GM19238 (cell line): ENCODE results near the gene GIPC2.
"Not testable (repeated sequence)": the region's sequence is repeated elsewhere in the genome, so short reads cannot be mapped to it uniquely, and the experiment has no call there.

Source experiments
- DNase-seq: peaks from one replicate; pipeline ENCODE4 v3.0.0; 2011; ENCODE audit warnings: low spot score; ENCODE audit not compliant: insufficient read length

Gene GIPC2

GRCh38 chr1:78045926-78046778 is at the start of gene GIPC2:
Gene GIPC2, plus strand, starts transcription at chr1:78045966. Its CDS starts 129 bp downstream, at chr1:78046095.
- peak; percentile 5 for DNase-seq

- no peak for DNase-seq
Measured at GRCh38 chr1:77996734-77997133, 49.0 kb upstream of the GIPC2 start.

- not testable (repeated sequence) for DNase-seq
Measured at GRCh38 chr1:78000536-78000935, 45.2 kb upstream of the GIPC2 start.

- no peak for DNase-seq
Measured at GRCh38 chr1:78003070-78003746, 42.6 kb upstream of the GIPC2 start.

GRCh38 chr1:78003882-78004718 is 41.7 kb upstream of the GIPC2 start:
- peak; percentile 13 for DNase-seq

GRCh38 chr1:78004719-78005447 is 40.9 kb upstream of the GIPC2 start, which contains the start of gene DNAJB4:
Gene DNAJB4, plus strand, starts transcription at chr1:78004939. Its CDS starts 172 bp downstream, at chr1:78005111.
- DNase-seq = peak; percentile 38

- no peak for DNase-seq
Measured at GRCh38 chr1:78005448-78005722, 40.4 kb upstream of the GIPC2 start.

- no peak for DNase-seq
Measured at GRCh38 chr1:78005755-78006154, 40.0 kb upstream of the GIPC2 start.

GRCh38 chr1:78006521-78006920 is 39.2 kb upstream of the GIPC2 start:
- DNase-seq = no peak

- no peak for DNase-seq
Measured at GRCh38 chr1:78007677-78008341, 38.0 kb upstream of the GIPC2 start.

GRCh38 chr1:78009276-78009675 is 36.5 kb upstream of the GIPC2 start:
- no peak for DNase-seq

- no peak for DNase-seq
Measured at GRCh38 chr1:78009836-78010235, 35.9 kb upstream of the GIPC2 start.

- no peak for DNase-seq
Measured at GRCh38 chr1:78011050-78011449, 34.7 kb upstream of the GIPC2 start.

- no peak for DNase-seq
Measured at GRCh38 chr1:78015148-78015547, 30.6 kb upstream of the GIPC2 start.

- no peak for DNase-seq
Measured at GRCh38 chr1:78019024-78019423, 26.7 kb upstream of the GIPC2 start.

GRCh38 chr1:78021134-78021533 is 24.6 kb upstream of the GIPC2 start:
- not testable (repeated sequence) for DNase-seq

- no peak for DNase-seq
Measured at GRCh38 chr1:78029793-78030192, 16.0 kb upstream of the GIPC2 start.

- DNase-seq = no peak
Measured at GRCh38 chr1:78032996-78033796, 12.6 kb upstream of the GIPC2 start.

- no peak for DNase-seq
Measured at GRCh38 chr1:78033797-78034172, 12.0 kb upstream of the GIPC2 start.

GRCh38 chr1:78035121-78035520 is 10.6 kb upstream of the GIPC2 start:
- no peak for DNase-seq
